T-helper 2 cell treated with Interferon-gamma antibody and Interleukin-4, amounts not matched to agents 100 ng/mL and 5 ng/mL, for 36 hours (primary cell): ENCODE data around the gene MLLT3. TPM values are rescaled to one million over a fixed set of nuclear protein-coding genes. Genes with fewer than 3 reads are reported as not detected.
"Not testable (repeated sequence)": the region's sequence is repeated elsewhere in the genome, so short reads cannot be mapped to it uniquely, and the experiment has no call there.

Experiments used
- intact Hi-C: fragments of 100-400 bp; cut with micrococcal nuclease; formaldehyde crosslinking; loops from one replicate; pipeline ENCODE4 v1.15.1; 2023
- total RNA-seq: library from RNA; stranded (reverse); gene quantifications from 2 replicates; pipeline ENCODE4 v1.2.3, GENCODE V29; 2022

The MLLT3 gene
- total RNA-seq, 1 donor from 2014 or later = 36.5 TPM

- intact Hi-C loops = no loop called here
Observed at GRCh38 chr9:20601292-20601691, 21.0 kb downstream of the MLLT3 start.

DNA sequence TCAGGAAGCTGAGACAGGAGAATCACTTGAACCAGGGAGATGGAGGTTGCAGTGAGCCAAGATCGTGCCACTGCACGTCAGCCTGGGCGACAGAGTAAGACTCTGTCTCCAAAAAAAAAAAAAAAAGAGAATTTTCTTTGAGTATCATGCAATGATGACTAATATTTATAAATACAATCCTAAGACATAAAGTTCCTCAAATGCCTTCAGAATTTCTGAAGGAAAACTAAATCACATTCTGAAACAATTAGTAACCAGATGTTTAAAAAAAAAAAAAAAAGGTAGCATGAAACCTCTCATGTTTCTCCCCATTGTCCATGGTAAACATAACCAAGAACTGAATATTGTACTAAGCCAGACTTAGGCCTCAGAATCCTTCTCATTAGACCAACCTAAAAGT lies 23.1 kb downstream of the MLLT3 start:
- intact Hi-C loops = no loop called here

- intact Hi-C loops = no loop called here
Observed at GRCh38 chr9:20598367-20598766, 23.9 kb downstream of the MLLT3 start.

DNA sequence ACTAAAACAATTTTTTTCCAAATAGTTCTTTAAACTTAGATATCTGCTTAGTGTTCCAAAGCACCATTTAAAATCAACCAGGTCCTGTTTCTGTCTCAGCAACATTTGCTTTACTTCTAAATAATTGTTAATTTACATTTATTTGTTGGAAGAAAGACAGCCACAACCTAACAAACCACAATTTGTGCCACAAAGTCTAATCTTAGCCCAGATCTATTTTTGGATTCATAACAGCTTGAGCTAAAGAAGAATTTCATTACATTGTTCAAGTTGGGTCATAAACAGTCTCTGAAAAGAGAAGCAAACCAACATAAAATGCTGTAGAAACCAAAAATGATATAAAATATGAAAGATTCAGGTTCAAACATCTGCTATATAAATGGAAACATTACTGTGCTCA lies 24.4 kb downstream of the MLLT3 start:
- intact Hi-C loops = no loop called here

GRCh38 chr9:20594608-20595007 lies 27.7 kb downstream of the MLLT3 start:
- intact Hi-C loops = no loop called here

- intact Hi-C loops = no loop called here
Observed at GRCh38 chr9:20593537-20593936, 28.8 kb downstream of the MLLT3 start.

DNA sequence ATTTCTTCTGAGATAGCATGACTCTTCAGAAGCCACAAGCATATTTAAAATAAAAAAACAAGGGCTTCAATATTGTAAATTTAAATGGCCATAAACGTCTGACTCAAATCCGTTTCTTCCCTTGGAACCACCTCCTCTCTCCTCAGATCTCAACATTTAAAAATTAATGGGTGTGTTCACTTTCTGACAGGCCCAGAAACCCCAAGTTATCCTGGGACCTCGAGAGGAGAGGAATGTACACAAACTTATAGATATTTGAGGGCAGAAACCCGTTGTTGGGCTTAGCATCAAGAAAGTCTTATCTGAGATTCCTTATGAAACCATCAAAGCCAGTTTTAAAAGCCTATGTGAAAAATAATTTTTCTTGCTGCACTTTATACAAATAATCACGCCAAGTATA lies 29.2 kb downstream of the MLLT3 start:
- intact Hi-C loops = no loop called here

GRCh38 chr9:20592673-20593072 lies 29.6 kb downstream of the MLLT3 start:
- intact Hi-C loops = no loop called here

DNA sequence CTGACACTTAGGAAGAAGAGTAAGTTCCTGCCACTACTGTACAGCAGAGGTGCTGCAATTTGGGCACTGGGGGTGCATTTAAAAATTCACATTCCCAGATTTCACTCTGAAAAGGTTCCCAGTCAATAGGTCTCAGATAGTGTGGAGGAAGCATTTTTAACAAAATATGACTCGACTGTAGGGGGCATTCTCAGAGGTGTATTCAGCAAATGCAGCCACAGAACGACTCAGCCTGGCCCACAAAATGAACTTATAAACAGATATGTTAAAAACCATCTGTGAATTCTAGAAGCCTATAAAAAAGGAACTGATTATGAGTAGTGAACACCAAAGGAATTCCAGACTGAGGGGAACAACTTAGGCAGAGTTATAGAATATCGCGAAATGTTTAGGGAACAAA lies 31.1 kb downstream of the MLLT3 start:
- intact Hi-C loops = no loop called here

DNA sequence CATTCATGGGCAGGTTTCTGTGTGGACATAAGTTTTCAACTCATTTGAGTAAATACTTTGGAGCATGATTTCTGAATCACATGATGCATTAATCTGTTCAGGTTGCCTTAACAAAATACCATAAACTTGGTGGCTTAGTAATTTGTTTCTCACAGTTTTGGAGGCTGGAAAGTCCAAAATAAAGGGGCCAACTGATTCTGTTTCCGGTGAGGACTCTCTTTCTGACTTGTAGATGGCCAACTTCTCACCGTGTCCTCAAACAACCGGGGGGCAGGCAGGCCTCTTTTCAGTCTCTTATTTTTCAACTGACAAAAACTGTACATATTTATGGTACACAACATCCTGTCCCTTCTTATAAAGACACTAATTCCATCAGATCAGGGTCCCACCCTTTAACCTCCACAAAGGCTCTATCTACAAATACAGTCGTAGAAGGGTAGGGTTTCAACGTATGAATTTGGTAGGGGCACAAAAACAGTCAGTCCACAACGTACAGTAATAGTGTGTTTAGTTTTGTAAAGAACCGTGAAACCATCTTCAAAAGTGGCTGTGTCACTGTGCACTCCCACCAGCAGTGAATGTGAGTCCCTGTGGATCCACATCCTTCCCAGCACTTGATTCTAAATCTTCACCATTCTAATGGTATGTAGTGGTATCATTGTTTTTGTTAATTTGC lies 37.2 kb downstream of the MLLT3 start:
- intact Hi-C loops = no loop called here

- intact Hi-C loops = not testable (repeated sequence)
Observed at GRCh38 chr9:20583088-20583487, 39.2 kb downstream of the MLLT3 start.

DNA sequence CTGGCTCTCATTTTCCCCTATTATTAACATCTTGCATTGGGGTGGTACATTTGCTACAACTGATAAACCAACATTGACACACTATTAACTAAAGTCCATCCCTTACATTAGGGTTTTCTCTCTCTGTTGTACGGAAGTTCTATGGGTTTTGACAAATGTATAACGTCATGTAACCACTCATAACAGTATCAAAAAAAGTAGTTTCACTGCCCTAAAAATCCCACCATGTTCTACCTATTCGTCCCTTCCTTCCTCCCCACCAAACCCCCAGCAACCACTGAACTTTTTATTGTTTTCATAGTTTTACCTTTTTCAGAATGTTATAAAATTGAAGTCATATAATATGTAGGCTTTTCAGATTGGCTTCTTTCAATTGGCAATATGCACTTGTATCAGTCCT lies 40.1 kb downstream of the MLLT3 start:
- intact Hi-C loops = no loop called here

DNA sequence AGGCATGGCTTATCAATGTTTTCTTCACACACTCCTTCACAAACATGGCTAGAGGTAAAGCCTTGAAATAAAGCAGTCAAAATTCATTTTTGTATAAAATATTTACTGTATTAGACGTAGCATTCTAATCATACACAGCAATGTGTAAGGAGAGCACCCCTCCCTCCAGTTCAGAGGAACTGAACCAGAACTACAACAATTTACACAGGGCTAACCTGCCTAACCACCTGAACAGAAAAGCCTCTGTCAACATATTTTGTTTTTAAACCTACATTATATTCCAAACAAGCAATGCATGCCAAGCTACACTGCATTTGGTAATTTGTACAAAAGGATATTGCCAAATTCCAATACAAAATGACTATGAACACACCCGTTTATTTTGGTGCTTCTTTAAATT lies 41.6 kb downstream of the MLLT3 start:
- intact Hi-C loops = no loop called here

- intact Hi-C loops = no loop called here
Observed at GRCh38 chr9:20579524-20580314, 42.6 kb downstream of the MLLT3 start.

DNA sequence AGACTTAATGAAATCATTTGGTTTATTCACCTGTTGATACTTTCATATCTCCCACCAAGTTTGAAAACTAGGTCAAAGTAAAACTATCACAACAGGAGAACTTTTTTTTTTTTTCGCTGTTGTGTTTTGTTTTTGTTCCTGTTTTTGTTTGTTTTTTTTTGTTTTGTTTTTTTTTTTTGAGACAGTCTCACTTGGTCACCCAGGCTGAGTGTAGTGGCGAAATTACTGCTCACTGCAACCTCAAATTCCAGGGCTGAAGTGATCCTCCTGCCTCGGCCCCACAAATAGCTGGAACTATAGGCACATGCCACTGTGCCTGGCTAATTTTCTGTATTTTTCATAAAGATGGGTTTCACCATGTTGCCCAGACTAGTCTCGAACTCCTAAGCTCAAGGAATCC lies 49.3 kb downstream of the MLLT3 start:
- intact Hi-C loops = no loop called here

DNA sequence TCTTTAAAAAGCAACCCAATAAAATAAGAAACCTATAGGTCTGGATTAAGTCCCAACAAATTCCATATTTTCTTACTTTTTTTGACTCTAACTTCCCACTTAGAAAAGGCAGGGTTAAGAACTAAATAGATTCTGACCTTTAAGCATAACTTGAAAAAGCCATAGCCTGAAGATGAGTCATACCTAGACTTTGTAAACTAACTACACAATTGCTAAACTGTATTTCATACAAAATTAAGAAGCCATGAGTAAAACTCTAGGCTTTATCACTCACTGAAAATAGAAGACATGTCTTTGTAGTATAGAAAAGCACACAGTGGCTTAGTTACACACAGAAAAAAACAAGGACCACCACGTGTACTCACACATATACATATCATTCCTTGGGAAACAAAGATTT lies 51.5 kb downstream of the MLLT3 start:
- intact Hi-C loops = no loop called here

GRCh38 chr9:20570087-20570486 lies 52.2 kb downstream of the MLLT3 start:
- intact Hi-C loops = no loop called here

DNA sequence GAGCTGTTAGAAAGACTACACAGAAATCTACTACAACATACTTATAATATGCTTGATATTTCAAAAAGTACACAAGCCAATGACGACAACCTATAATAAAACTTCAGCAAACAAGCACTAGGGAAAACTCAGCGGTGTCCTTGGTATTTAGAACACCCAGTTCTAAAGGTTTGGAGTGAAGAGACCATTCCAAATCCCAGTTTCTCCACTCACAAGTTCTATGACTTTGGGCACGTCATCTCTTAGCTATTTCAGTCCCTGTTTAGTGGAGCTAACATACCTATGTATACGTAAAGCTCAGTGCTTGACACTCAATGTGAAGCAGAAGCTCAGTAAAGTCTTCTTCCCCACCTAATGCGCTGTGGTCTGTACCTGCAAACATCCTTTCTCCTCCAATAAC lies 52.8 kb downstream of the MLLT3 start:
- intact Hi-C loops = no loop called here

DNA sequence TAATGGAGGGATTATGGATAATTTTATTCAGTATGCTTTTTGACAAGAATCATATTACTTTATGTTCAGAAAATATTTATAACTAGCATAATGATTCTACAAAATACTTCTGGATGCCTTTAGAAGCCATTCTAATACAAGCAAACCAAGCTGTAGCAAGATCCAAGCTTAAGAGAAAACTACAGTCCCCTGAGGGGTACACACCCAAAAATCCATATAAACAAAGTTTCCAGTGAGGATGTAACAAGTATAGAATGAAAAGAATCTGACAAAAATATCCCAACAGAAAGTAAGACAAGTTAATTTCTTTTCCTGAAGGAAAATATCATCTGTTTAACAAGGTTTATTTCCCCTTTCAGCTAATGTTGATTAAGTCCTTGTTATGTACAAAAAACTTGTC lies 53.9 kb downstream of the MLLT3 start:
- intact Hi-C loops = no loop called here

GRCh38 chr9:20566401-20566800 lies 55.9 kb downstream of the MLLT3 start:
- intact Hi-C loops = no loop called here

GRCh38 chr9:20564650-20565049 lies 57.6 kb downstream of the MLLT3 start:
- intact Hi-C loops = loop anchor here (5.0 kb wide), 1 partner anchor 207 kb away; no protein-coding TSS in a partner anchor

GRCh38 chr9:20563917-20564316 lies 58.4 kb downstream of the MLLT3 start:
- intact Hi-C loops = loop anchor here (2.0 to 5.0 kb wide), 2 partner anchors 59 to 207 kb away; partner anchors contain the start of gene MLLT3

DNA sequence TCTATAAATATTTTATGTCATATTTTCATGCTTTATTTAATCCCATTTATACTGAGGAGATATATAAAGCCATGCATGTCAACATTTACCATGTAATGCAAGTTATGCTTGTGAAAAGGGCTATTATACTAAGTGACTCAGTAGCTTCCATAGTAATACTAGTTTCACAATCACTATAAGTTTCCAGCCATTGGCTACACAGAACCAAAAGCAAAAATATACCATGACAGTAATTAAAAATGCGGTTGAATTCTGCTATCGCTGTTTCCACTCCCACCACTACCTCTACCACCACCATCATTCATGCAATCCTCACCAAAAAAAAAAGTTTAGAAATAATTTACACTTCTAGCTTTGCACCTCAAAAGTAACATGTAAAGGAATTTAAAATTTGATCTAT lies 60.2 kb downstream of the MLLT3 start:
- intact Hi-C loops = loop anchor here (2.0 to 5.0 kb wide), 2 partner anchors 61 to 205 kb away; partner anchors contain the start of gene MLLT3
